NCI-H345 treated with DMSO at 0.1 percent for 48 hours (cell line): Measurements from ENCODE around the gene GOLGA6L10.
"Not testable (repeated sequence)": the region's sequence is repeated elsewhere in the genome, so short reads cannot be mapped to it uniquely, and the experiment has no call there.

ENCODE experiments used
- DNase-seq: peaks from one replicate; lab custom pipeline; 2025; ENCODE audit not compliant: unreplicated experiment; lab: John Stamatoyannopoulos, UW

Gene GOLGA6L10

GRCh38 chr15:82319522-82320278 lies 29.6 kb downstream of the GOLGA6L10 start:
- DNase-seq = not testable (repeated sequence)

DNA sequence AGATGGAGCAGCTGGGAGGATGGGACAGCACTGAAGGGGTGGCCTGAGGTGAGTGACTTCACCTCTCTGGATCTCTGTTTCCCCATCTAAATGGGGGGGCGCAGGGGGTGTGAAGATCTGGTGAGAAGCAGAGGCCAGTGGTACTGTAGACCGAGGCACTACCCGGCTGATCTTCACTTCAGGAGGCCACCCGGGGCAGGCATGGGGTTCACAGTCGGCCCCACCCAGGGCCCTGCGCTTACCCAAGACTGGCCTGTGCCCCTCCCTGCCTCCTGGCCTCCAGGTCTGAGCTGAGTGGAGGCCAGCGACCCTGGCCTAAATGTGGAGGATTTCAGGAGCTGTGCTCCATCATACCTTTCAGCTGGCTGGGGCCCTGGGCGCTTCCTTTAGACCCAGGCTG lies 31.0 kb downstream of the GOLGA6L10 start:
- not testable (repeated sequence) for DNase-seq

DNA sequence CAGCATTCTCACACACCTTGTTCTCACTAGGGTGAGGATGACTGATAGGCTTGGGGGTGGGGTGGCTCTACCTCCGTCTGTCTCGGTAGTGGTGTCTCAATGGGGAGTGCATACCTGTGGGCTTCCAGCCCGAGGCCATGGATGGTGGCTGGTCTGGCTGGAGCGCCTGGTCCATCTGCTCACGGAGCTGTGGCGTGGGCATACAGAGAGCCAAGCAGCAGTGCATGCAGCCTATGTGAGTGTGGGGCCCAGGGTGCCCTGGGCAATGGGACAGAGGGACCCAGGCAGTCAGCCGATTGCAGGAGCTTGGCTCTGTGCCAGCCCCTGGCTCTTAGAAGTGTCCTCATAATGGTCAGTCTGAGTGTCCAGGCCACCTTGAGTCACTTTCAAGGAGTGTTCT lies 31.8 kb downstream of the GOLGA6L10 start:
- DNase-seq = not testable (repeated sequence)

GRCh38 chr15:82317091-82317489 lies 32.2 kb downstream of the GOLGA6L10 start:
- DNase-seq = no peak

- not testable (repeated sequence) for DNase-seq
Observed at GRCh38 chr15:82316247-82317090, 32.8 kb downstream of the GOLGA6L10 start.

GRCh38 chr15:82315519-82316246 lies 33.6 kb downstream of the GOLGA6L10 start:
- no peak for DNase-seq

DNA sequence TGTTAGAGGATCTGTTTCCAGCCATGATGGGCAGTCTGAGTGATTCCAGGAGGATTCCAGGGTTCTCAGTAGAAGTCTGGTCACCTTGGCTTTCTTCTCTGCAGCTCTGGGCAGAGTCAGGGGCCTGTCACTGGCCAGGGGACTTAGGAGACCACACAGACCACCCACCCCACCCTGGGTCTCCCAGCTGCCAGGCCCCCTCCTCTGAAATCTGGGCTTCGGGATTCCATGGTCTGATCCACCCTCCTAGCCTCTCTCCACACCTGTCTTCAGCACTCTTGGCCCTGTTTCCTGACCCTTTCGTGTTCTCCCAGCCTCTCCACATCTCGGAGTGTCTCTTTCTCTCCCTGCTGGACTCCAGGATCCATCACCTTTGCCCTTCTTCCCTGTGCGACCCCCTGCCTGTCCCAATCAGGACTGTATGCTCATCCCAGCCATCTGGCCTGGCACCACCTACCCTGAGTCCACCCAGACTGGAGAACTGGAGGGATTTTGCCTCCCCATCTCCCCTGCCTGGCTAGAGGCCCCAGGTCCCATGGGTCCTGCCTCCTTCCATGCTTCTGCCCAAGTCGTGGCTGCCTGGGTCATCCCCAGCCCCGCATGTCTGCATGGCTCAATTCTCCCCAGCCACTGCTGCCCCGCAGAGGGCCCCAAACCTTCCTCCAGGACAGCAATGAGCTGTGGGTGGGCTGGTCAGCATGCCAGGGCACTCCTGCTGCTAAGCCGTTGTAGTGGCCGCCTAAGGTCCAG lies 34.3 kb downstream of the GOLGA6L10 start:
- no peak for DNase-seq

DNA sequence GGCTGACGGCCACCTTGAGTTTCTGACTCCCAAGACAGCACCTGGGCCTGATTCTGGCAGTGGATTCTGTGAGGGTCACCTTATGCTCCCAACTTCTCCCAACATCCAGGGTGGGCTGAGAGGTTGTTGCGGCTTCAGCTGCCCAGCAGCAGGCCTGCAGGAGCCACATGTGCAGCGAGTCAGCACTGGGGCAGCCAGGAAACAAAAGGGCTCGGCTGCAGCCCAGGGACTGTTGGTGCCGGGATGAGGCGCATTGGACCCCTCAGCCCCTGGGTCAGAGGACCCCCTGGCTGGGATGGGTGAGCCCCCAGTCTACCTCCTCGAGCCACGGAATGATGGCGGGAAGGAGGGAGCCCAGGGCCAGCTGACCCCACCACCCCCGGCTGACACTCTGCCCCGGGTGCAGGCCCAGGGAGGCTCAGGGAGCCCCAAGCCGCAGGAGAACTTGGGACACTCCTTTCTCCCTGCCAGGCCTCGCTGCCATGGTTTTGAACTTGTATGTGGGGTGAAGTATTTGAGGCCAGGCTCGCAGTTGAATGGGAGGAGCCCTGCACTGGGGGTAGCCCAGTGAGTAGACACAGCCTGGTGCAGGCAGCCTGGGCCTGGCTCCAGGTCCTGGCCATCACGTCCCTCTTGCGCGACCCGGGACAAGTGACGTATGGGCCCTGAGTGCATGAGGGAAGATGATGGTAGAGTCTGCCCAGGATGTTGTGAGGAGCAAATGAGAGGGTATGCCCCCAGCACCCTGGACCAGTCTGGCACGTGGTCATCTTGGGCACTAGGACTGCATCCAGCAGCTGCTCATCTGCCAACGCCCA lies 35.1 kb downstream of the GOLGA6L10 start:
- not testable (repeated sequence) for DNase-seq

DNA sequence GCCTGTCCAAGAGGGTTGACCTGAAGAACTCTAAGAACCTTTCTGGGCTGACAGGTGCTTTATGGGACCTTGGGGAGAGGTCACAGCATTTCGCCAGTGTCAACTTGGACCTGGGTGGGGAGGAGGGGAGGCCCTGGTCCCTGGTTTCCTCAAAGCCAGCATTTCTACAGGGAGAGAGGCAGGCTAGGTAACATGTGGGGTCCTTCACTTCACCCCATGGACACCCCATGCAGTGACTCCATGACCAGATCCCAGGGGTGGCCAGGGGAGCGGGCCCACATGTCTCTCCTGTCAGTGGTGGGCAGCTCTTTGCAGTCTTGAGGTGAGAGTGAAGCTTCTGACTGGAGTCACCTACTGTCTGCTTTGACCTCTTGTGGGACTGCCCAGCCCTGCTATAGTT lies 35.8 kb downstream of the GOLGA6L10 start:
- no peak for DNase-seq

GRCh38 chr15:82312586-82313349 lies 36.5 kb downstream of the GOLGA6L10 start:
- DNase-seq = no peak

DNA sequence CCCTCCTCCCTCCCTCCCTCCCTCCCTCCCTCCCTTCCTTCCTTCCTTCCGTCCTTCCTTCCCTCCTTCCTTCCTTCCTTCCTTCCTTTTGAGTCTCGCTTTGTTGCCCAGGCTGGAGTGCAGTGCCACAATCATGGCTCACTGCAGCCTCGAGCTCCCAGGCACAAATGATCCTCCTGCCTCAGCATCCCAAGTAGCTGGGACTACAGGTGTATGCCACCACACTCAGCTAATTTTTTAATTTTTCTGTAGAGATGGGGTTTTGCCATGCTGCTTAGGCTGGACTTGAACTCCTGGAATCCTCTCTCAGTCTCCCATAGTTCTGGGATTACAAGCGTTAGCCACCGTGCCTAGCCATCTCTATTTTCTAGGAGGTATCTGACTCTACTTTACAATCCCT lies 38.0 kb downstream of the GOLGA6L10 start:
- DNase-seq = not testable (repeated sequence)

DNA sequence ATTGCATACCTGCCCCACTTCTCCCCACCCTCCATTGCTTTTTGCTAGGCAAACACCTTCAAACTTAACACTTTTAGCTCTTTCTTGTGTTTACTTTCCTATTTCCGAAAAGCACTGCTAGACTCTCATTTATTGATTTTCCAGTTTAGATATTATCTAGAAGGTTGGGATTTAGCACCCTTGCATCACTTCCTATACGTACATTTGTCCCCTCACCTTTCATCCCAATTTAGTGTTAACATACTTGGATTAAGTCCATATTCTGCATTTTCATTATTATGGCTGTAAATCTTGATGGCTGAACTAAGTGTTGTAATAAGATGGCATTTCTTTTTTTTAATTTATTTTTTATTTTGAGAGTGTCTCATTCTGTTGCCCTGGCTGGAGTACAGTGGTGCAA lies 39.5 kb downstream of the GOLGA6L10 start:
- no peak for DNase-seq

DNA sequence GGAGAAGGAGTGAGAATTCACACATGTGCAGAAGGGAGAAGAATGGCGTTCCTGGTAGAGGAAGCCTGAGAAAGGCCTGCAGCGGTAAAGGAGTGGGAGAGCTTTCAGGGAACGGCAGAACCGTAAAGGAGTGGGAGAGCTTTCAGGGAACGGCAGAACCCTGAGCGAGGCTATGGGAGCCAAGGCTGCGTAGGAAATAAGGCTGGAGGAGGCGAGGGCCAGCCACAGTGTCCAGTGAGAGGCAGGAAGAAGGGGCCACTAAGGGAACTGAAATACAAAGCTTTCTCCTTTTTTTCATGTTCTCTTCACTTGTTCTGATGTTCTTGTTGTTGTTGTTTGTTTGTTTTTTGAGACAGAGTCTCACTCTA lies 41.6 kb downstream of the GOLGA6L10 start:
- no peak for DNase-seq

- no peak for DNase-seq
Observed at GRCh38 chr15:82306791-82307713, 42.2 kb downstream of the GOLGA6L10 start.

GRCh38 chr15:82305621-82306048 lies 43.6 kb downstream of the GOLGA6L10 start:
- DNase-seq = no peak

GRCh38 chr15:82304778-82305090 lies 44.5 kb downstream of the GOLGA6L10 start:
- DNase-seq = no peak

- no peak for DNase-seq
Observed at GRCh38 chr15:82303956-82304777, 45.1 kb downstream of the GOLGA6L10 start.
